Measurements from ENCODE around the gene ARRB1. TPM values are rescaled to one million over a fixed set of nuclear protein-coding genes. Genes with fewer than 3 reads are reported as not detected.

ARRB1 gene
- total RNA-seq, 1 donor from 2014 or later: 8.8 TPM

DNA sequence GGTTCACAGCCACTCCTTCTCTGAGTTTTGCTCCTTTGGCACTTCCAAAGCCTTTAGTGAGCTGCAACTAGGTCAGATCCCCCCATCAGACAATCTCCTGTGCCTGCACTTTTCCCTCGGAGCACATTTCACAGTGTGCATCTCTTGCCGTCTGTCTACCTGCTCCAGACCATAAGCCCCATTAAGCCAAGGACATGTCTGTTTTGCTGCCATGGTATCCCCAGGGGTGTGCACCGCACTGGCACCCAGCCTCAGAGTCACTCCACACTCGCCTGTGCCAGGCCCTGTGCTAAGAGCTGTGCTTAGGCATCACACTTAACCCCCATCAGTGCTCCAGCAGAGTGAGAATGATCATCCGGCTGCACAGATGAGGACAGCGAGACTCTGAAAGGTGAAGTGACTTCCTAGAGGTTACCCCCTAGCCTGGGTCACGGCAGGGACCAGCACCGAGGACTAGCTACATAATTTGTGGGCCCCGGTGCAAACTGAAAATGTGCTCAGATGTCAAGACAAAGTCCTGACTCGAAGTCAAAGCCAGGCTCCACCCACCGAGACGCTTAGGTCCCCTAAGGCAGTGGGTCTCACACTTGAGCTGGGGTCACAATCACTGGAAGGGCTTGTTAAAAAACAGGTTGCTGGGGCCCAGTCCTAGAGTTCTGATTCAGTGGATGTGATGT is 33.9 kb downstream of the ARRB1 start:
- Histone ChIP-seq H3K36me3 (ENCODE audit: control insufficient read depth, insufficient read depth, low read length) (no peaks in the 10 kb centered on the region), H3K4me3 (ENCODE audit: low read depth, low read length) (no peak overlapping the region), H3K27me3 (ENCODE audit: control insufficient read depth, insufficient read depth, low read length) (no peaks in the 10 kb centered on the region)
- TF ChIP-seq, protein P1, sequence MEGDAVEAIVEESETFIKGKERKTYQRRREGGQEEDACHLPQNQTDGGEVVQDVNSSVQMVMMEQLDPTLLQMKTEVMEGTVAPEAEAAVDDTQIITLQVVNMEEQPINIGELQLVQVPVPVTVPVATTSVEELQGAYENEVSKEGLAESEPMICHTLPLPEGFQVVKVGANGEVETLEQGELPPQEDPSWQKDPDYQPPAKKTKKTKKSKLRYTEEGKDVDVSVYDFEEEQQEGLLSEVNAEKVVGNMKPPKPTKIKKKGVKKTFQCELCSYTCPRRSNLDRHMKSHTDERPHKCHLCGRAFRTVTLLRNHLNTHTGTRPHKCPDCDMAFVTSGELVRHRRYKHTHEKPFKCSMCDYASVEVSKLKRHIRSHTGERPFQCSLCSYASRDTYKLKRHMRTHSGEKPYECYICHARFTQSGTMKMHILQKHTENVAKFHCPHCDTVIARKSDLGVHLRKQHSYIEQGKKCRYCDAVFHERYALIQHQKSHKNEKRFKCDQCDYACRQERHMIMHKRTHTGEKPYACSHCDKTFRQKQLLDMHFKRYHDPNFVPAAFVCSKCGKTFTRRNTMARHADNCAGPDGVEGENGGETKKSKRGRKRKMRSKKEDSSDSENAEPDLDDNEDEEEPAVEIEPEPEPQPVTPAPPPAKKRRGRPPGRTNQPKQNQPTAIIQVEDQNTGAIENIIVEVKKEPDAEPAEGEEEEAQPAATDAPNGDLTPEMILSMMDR (IDR thresholded peaks at IDR 0.05; ENCODE audit: insufficient read depth, low read length, poor library complexity, severe bottlenecking): no peak
- no peak for DNase-seq (ENCODE audit: low read depth)

DNA sequence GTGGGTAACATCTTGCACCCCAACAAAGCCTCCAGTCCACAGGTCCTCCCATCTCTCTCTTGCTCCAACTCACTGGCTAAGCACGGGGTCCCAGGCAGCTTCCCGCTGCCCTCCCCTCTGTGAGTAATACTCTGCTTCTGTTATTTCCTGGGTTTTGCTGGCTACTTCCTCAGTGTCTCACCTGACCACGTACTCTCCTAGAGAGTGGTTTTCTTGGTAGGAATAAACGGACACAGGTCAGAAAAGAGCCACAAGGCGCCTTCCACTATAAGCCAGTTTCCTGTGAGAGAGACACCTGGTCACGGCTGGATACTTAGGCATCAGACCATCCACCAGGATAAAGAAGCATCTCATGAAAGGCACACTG is 36.0 kb downstream of the ARRB1 start:
- Histone ChIP-seq H3K36me3 (ENCODE audit: control insufficient read depth, insufficient read depth, low read length) (no peaks in the 10 kb centered on the region), H3K27me3 (ENCODE audit: control insufficient read depth, insufficient read depth, low read length) (no peaks in the 10 kb centered on the region), H3K4me3 (ENCODE audit: low read depth, low read length) (no peak overlapping the region)
- TF ChIP-seq, protein P1 (IDR thresholded peaks at IDR 0.05; ENCODE audit: insufficient read depth, low read length, poor library complexity, severe bottlenecking): no peak
- DNase-seq (ENCODE audit: low read depth): no peak

DNA sequence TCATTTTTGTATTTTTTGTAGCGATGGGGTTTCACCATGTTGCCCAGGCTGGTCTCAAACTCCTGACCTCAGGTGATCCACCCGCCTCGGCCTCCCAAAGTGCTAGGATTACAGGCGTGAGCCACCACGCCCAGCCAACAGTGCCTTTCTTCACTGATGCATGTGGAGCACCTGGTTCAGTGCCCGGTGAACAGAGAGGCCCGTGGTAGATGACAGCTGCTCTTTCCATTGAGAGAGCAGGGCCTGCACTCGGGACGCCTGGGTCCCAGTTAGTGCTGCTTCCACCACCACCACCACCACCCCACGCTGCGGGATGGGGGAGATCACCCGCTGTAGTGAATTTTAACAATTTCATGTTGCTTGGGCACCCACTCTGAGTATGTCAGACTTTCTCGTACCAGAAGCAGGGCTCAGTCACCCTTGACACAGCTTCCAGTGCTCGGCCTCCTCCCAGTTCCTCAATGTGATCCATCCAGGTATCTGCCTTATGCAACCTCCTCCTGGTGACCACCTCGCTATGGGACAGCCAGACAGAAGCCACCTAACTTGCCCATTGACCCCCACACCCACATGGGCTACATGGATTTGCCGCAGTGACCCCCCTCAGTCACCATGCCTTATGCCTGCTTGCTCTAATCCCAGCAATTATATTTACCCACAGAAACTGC is 36.6 kb downstream of the ARRB1 start:
- no peaks in the 10 kb centered on the region for H3K36me3 ChIP-seq (ENCODE audit: control insufficient read depth, insufficient read depth, low read length)
- no peaks in the 10 kb centered on the region for H3K27me3 ChIP-seq (ENCODE audit: control insufficient read depth, insufficient read depth, low read length)
- DNase-seq (ENCODE audit: low read depth): no peak
- TF ChIP-seq, protein P1 (IDR thresholded peaks at IDR 0.05; ENCODE audit: insufficient read depth, low read length, poor library complexity, severe bottlenecking): no peak
- no peak overlapping the region for H3K4me3 ChIP-seq (ENCODE audit: low read depth, low read length)

DNA sequence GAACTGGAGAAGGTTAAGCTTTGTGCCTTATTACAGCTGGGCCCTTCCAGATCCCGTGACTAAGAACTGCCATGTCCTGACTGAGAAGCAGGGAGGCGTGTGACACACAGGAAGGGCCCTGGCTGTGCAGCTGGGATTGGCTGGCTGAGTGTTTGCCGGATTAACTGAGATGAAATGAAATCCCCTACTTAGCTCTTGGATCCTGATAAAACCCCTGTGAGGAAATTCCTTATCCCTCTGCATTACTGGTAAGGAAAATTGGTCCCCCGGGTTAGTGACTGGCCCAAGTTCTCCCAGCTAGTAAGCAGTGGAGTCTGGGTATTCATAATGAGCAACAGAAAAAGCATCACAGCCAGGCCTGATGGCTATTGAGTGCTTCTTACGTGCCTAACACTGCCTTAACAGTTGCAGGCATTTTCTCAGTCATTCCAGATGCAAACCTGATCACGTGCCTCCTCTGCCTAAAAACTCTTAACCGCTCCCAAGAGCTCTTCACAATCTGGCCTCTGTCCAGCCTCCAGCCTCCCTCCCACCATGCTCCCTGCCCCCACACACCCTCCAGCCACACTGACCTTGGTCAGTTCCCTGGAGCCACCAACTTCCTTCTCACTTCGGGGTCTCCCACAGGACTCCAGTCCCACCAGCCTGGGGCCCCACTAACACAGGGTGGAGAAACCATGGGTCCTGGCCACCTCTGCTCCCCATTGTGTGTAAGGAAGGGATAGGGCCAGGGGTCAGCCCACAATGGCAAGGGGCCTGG is 37.8 kb downstream of the ARRB1 start:
- Histone ChIP-seq H3K36me3 (ENCODE audit: control insufficient read depth, insufficient read depth, low read length) (peaks cover 1% of the 10 kb centered on the region), H3K4me3 (ENCODE audit: low read depth, low read length) (no peak overlapping the region), H3K27me3 (ENCODE audit: control insufficient read depth, insufficient read depth, low read length) (no peaks in the 10 kb centered on the region)
- TF ChIP-seq, protein P1 (IDR thresholded peaks at IDR 0.05; ENCODE audit: insufficient read depth, low read length, poor library complexity, severe bottlenecking): no peak
- no peak for DNase-seq (ENCODE audit: low read depth)

DNA sequence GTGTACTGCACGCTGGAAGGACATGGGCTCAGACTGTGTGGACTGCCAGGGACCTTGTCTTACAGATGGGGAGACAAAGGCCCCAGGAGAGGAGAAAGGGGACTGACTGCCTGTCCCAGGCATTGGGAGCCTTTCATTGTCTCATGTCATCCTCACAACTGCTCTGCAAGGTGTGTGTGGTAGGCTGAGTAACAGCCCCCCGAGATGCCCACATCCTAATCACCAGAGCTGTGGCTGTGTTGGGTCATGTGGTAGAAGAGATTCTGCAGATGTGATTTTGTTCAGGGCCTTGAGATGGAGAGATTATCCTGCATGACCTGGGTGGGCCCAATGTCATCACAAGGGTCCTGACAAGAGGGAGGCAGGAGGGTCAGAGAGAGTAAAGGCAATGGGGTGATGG is 39.1 kb downstream of the ARRB1 start:
- Histone ChIP-seq H3K36me3 (ENCODE audit: control insufficient read depth, insufficient read depth, low read length) (peaks cover 1% of the 10 kb centered on the region), H3K4me3 (ENCODE audit: low read depth, low read length) (no peak overlapping the region), H3K27me3 (ENCODE audit: control insufficient read depth, insufficient read depth, low read length) (no peaks in the 10 kb centered on the region)
- TF ChIP-seq, protein P1 (IDR thresholded peaks at IDR 0.05; ENCODE audit: insufficient read depth, low read length, poor library complexity, severe bottlenecking): no peak
- no peak for DNase-seq (ENCODE audit: low read depth)
